IMR-90 (cell line): Measurements from ENCODE around the gene NT5DC3.

Source experiments
- NFE2L2 ChIP-seq: fragments of 150-350 bp; IDR thresholded peaks from 2 replicates; pipeline ENCODE4 v1.6.1; 2016; ENCODE audit warnings: low read depth, mild to moderate bottlenecking, low read length
- POLR2A ChIP-seq: IDR thresholded peaks from 2 replicates; pipeline ENCODE4 v1.6.1; 2012; ENCODE audit warnings: mild to moderate bottlenecking, low read depth, low read length
- TF ChIP-seq, protein P1 (sequence below): conservative IDR thresholded peaks from 2 replicates; pipeline ENCODE4 v1.5.1; 2012; ENCODE audit warnings: mild to moderate bottlenecking, low read depth, low read length, improper control_type of control experiment

DNA sequence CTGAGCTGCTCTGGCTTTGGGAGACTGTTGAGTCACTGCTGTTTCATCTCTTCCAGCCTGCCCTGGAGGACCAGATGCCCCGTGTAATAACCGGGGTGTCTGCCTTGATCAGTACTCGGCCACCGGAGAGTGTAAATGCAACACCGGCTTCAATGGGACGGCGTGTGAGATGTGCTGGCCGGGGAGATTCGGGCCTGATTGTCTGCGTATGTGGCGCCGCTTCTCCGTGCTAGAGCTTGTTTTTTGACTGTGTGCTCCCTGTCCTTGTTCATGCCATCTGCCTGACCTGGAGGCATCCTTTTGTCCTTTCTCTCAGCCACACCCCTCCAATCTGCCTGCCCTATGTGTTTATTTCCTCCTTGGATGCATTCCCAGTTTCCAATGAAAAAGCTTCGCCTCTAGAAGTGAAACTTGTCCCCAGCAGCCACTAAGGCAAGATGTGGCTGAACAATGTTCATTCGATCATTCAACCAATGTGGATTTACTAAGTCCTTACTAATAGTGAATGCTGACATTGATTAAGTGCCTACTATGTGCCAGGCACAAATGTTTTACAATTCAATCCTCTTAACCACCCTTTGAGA lies 98.6 kb downstream of the NT5DC3 start:
- TF ChIP-seq, protein P1, sequence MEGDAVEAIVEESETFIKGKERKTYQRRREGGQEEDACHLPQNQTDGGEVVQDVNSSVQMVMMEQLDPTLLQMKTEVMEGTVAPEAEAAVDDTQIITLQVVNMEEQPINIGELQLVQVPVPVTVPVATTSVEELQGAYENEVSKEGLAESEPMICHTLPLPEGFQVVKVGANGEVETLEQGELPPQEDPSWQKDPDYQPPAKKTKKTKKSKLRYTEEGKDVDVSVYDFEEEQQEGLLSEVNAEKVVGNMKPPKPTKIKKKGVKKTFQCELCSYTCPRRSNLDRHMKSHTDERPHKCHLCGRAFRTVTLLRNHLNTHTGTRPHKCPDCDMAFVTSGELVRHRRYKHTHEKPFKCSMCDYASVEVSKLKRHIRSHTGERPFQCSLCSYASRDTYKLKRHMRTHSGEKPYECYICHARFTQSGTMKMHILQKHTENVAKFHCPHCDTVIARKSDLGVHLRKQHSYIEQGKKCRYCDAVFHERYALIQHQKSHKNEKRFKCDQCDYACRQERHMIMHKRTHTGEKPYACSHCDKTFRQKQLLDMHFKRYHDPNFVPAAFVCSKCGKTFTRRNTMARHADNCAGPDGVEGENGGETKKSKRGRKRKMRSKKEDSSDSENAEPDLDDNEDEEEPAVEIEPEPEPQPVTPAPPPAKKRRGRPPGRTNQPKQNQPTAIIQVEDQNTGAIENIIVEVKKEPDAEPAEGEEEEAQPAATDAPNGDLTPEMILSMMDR = no peak
- TF ChIP-seq POLR2A (no peak), NFE2L2 (no peak)
